Fibroblast of mammary gland (primary cell): ENCODE measurements around the gene HIGD1B.

Experiments used
- DNase-seq: peaks from one replicate; pipeline ENCODE4 v3.0.0-alpha.2; 2010; ENCODE audit warnings: low read depth
- H3K4me3 ChIP-seq: 2 replicates; pipeline ENCODE4 v1.5.1; 2011; ENCODE audit warnings: low read depth, mild to moderate bottlenecking, low read length, moderate library complexity; ENCODE audit not compliant: control insufficient read depth
- TF ChIP-seq, protein P1 (sequence below): conservative IDR thresholded peaks from 2 replicates; pipeline ENCODE4 v1.5.1; 2011; ENCODE audit warnings: low read depth, low read length, inconsistent platforms; ENCODE audit not compliant: control insufficient read depth, insufficient read depth

The HIGD1B gene

DNA sequence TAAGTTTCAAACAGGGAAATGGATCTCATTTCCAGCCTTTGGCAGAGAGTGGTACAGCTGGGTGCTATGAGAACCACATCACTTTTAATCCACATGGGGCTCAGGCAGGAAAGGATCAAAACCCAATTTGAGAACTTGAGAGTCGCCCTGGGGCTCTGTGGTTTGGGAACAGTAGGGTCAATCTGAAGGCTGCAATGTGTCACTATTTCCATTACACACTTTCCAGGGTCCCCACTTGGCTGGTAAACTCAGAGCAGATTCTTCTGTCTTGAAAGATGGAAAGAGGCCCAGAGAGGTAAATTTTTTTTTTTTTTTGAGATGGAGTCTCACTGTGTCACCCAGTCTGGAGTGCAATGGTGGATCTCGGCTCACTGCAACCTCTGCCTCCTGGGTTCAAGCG is 6.7 kb upstream of the HIGD1B start:
- no peak overlapping the region for H3K4me3 ChIP-seq
- TF ChIP-seq, protein P1, sequence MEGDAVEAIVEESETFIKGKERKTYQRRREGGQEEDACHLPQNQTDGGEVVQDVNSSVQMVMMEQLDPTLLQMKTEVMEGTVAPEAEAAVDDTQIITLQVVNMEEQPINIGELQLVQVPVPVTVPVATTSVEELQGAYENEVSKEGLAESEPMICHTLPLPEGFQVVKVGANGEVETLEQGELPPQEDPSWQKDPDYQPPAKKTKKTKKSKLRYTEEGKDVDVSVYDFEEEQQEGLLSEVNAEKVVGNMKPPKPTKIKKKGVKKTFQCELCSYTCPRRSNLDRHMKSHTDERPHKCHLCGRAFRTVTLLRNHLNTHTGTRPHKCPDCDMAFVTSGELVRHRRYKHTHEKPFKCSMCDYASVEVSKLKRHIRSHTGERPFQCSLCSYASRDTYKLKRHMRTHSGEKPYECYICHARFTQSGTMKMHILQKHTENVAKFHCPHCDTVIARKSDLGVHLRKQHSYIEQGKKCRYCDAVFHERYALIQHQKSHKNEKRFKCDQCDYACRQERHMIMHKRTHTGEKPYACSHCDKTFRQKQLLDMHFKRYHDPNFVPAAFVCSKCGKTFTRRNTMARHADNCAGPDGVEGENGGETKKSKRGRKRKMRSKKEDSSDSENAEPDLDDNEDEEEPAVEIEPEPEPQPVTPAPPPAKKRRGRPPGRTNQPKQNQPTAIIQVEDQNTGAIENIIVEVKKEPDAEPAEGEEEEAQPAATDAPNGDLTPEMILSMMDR: no peak
- DNase-seq: no peak

DNA sequence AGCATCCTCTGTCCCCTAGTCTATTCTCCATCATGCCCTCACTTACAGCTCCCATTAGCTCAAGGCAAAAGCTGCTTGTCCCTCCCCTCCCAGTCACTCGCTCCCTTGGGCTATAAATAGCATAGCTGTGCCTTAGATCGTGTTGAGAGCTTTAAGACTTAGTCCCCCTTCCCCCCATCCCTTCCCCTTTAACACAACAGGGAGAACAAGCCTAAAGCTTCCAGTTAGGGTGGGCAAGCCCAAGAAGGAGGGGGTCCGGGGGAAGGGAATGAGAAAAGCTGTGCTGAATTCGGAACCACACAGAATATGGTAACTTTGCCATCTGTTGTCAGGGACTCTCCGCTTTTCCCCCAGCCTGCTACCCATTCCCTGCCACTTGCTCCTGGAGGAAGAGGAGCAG is 4.9 kb upstream of the HIGD1B start:
- no peak overlapping the region for H3K4me3 ChIP-seq
- no peak for DNase-seq
- TF ChIP-seq, protein P1: no peak

DNA sequence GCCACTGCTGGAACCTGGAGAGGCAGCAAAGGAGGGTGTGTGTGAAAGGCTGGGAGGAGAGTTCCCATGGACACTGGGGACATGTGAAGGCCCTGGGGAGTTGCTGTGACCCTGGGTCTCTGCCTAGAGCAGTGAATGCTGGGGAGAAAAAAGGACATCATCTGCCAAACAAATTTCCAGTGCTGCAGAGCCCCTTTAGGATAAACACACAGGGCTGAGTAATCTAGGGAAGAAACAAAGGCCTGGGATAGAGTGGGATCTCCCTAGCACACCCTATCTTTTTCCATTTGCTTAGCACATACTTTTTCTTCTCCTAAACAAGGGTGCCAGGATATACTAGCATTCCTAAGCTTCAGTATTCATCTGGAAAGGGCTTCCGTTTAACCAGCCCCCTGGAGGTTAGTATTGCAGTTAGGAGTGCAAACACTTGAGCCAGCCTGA is 3.3 kb upstream of the HIGD1B start:
- TF ChIP-seq, protein P1: no peak
- DNase-seq: no peak
- no peak overlapping the region for H3K4me3 ChIP-seq

GRCh38 chr17:44846206-44846605 is 1.5 kb upstream of the HIGD1B start:
- DNase-seq: no peak
- no peak overlapping the region for H3K4me3 ChIP-seq
- TF ChIP-seq, protein P1: no peak

GRCh38 chr17:44848257-44848795 is 643 bp downstream of the HIGD1B start:
- no peak overlapping the region for H3K4me3 ChIP-seq
- TF ChIP-seq, protein P1: no peak
- DNase-seq: no peak

DNA sequence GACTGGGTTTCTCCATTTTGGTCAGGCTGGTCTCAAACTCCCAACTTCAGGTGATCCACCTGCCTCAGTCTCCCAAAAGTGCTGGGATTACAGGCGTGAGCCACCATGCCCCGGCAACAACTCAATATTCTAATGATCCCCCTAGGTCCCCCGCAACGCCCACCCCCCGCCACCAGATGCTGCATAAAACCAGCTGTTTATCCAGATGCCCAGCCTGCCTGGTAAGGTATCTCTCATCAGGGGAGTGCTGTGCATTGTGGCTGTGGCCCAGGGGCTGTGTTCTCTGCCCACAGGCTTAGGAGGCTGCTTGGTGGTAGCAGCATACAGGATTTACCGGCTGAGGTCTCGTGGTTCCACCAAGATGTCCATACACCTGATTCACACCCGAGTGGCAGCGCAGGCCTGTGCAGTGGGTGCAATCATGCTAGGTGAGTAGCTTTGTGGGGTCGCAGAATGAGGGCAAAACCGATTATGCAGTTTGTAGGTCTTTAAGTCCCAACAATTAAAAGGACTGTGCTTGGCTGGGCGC is 1.3 kb downstream of the HIGD1B start:
- H3K4me3 ChIP-seq: no peak overlapping the region
- no peak for DNase-seq
- TF ChIP-seq, protein P1: no peak

DNA sequence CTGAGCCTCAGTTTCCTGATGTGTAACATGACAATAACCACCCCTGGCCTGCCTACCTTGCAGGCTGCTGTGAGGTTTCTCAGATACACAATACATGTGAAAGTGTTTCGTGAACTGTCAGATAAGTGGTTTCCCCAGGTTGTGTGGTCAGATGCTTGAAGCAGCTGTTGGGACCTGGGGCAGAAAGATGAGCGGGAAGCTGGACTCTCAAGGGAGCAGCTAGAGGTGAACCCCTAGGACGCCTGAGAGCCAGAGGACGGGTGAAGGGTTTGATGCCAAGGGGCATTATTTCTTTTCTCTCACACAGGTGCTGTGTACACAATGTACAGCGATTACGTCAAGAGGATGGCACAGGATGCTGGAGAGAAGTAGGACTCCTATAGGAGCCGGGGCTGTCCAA is 2.3 kb downstream of the HIGD1B start:
- no peak overlapping the region for H3K4me3 ChIP-seq
- TF ChIP-seq, protein P1: no peak
- no peak for DNase-seq
